ENCODE data around the gene NUP88.
A peak's percentile ranks its signal among the peaks of the same experiment; 100 is the strongest.
"Not testable (repeated sequence)": the region's sequence is repeated elsewhere in the genome, so short reads cannot be mapped to it uniquely, and the experiment has no call there.

Gene NUP88
- total RNA-seq: 92.2 to 118 reads per million in 2 donors

DNA sequence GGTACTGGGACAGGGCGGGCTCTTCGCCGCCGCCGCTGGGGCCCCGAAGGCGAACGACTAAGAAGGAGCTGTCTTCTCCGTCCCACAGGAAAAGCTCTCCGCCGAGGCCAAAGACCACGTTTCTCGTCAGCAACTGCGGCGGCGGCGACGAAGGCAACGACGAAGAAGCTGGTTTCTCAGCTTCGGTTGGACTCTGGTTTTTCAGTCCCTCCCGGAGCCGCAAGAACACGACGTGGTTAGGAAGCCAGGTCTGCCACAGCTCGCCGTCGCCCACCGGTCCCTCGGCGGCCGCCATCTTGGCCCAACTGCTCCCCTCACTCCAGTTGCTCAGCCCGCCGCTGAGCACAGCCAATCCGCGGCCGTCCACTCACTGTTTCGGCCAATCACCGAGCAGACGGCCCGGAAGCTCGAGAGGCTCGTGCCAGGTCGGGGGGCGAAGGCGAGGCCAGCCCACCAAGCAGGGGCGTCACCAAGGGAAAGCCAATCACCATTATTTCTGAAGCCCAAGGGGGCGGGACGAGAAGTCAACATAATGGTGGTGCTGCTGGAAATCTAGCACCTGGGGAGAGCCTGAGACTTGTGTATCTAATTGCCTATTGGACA lies at the start of gene NUP88:
NUP88 (minus strand) TSS at position 307 of the 603 bp plus-strand sequence; CDS start at position 295, 12 bp downstream.
- DNase-seq: peak; percentile 91

DNA sequence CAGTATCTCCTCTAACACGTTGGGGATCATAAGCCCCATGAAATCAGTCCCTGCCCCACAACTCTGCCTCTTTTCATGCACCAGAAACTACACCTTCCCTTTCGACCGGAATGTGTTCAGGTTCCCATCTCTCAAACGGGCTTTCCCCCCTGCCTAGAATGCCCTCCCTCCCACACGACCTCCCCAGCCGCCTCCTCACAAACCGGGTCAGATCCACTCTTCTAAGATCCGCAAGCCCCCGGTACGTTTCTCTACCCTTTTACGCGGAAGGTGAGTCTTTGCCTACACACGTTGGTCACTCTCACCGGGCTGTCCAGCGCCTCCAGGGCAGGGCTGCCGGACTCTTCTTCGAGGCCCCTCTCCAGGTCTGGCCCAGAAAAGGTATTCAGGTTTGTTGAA lies 48.6 kb upstream of the NUP88 start:
- no peak for DNase-seq

DNA sequence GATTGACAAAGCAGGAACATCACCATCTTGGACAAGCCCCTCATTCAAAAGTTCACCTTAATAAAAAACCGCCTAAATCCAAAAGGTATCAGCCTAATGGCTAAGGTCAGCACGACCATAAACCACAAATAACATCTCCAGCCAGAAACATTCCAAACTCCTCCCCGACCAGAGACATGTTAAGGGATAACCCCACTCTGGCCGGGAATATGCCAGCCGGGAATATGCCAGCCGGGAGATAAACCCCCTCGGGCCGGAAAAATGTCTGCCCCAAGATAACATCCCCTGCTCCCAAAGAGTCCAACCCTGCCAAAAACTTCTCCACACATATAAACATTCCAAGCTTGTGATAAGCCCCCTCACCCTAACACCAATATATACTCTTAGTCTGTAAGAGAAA lies 48.0 kb upstream of the NUP88 start:
- no peak for DNase-seq

DNA sequence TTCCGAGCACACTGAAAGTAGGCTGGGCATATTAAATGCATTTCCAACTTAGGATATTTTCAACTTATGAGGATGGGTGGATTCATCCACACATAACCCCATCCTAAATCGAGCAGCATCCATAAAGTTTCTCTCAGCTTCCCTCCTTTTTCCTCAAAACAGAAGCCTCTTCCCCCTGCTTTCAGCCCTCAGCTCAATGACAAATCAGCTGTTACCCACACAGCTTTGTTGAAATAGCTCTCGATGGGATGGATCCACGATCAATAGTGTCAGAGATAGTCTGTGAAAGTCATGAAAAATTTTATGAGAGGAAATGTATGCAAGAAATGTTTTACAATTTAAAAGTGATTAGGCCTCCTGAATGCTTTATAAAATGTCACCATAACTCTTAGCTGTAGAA lies 46.8 kb upstream of the NUP88 start:
- no peak for DNase-seq

DNA sequence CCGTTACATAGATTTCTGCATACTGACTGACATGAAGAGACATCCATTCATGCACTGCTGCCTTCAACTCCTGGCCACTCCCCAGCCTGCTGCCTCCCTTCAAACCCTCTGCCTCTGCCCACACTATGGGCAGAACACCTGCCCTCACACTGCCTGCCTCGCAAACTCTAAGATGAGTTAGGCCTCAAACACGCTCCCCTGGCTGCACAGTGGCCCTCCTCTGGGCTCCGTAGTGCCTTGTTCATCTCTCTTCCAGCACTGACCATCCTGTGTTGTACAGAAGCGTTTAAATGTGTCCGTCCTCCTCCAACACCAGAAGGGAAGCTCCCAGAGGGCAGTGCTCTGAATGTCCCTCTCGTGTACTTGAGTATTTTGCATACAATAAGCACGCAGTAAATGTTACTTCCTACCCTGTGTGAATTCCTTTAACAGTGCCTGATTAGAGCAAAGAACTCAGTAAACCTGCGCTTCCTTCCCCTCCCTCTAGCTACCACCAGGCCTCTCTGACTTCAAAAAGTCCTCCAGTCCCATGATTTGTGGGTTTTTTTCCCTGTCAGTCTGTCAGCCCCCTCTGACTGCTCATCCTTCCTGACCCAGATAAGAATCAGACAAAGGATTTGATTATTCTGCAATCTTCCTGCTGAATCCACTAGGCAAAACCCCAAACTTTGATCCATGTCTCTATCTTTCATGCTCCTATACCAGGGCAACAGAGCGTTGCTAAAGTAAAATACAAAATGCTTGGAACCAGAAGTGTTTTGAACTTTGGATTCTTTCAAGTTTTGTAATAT lies 45.5 kb upstream of the NUP88 start:
- DNase-seq: no peak

DNA sequence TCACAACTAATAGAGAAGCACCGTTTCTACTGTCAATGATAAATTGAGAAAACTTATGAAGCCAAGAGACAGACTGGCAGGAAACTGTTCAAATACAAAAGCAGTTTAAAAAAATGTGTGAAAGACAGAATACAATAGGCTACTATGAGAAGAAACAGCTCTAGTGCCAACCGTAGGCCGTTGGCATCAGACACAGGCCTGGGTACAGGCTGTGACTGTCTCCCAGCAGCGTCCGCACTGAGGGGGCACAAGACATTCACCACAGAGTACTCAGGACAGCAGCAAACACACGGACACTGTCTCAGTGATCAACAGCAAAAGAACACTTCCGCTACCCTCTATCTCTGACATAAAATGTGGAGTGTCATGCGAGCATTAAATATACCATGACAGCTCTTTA lies 27.3 kb upstream of the NUP88 start:
- DNase-seq: no peak

DNA sequence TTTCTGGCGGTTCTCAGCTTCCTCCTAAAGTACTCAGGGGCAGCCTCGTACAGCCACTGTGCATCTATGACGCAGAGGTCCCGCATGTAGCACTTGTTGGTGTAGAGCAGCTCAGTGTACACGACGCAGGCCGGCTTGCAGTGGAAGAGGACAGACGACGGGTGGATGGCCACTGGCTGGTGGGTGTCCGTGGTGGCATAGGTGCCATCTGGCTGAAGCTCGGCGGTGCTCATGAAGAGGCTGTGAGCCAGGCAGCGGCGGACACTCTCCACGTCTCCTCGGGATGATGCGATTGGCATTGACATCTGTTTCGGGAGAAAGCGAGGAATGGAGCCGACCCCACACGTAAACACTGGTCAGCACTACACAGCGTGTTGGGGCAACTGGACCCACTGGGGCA lies 24.7 kb upstream of the NUP88 start:
- DNase-seq: no peak

DNA sequence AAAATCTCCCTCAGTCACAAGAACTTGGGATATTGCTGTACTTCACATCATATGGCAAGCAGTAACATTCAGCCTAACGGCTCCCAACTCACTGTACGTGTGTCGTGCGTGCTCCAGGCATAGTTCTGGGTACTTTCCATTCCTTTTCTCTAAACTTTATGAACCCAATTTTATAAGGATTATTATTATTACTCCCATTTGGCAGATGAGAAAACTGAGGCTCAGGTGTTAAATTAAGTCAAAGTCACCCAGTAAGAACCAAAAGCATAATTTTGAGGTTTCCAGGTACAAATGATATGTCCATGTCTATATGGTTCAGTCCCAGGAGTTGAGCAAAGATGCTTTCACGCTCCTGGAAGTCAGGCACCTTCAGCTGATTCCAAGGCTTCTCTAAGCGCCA lies 24.3 kb upstream of the NUP88 start:
- DNase-seq: no peak

DNA sequence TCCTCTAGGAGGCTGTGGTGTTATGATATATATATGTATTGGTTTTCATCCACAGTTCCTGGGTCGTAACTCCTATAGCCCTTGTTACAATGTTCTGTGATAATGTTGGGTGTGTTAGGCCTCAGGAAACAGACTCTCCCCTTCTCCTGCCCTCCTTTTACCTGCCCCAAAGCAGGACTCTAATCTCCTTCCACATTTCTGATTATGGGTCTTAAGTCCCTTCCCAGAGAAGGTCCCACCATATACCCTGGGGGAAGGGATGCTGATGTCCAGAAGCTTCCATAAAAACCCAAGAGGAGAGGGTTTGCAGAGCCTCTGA lies 19.9 kb upstream of the NUP88 start:
- DNase-seq: no peak

DNA sequence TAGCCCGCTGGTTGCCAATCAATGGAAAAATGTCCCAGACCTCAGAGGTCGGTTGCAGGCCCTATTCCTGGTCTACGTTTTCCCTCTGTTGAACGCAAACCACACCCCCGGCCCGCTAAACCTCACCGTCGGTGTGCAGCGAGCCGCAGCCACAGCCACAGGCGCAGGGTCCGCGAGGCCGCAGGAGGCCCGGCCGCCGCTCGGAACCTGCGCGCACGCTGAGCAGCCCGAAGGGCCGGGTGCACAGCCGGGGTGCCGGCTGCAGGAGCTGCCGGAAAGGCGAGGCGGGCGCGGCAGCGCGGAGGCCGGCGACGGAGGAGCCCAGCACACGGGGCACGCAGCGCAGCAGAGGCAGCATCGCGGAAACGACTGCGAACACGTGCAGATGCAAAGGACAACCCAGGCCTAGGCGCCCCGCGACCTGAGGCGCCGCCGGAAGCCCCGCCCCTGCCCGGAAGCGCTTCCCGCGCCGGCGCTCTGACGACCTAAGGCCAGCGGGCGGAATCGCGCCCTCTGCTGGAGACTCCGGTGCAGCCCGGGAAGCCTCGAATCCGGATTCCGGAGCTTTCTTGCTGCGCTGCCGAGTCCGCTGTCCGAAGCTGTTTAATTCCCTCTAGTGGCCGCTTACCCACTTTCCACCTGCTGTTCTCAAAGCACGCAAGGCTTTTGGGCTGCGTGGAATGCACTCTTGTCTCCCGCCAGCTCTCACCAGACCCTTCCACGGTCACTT lies 19.4 kb upstream of the NUP88 start, which contains the start of gene C1QBP:
C1QBP (minus strand) TSS at position 440 of the 730 bp plus-strand sequence; CDS start at position 358, 82 bp downstream.
- DNase-seq: peak; percentile 92

DNA sequence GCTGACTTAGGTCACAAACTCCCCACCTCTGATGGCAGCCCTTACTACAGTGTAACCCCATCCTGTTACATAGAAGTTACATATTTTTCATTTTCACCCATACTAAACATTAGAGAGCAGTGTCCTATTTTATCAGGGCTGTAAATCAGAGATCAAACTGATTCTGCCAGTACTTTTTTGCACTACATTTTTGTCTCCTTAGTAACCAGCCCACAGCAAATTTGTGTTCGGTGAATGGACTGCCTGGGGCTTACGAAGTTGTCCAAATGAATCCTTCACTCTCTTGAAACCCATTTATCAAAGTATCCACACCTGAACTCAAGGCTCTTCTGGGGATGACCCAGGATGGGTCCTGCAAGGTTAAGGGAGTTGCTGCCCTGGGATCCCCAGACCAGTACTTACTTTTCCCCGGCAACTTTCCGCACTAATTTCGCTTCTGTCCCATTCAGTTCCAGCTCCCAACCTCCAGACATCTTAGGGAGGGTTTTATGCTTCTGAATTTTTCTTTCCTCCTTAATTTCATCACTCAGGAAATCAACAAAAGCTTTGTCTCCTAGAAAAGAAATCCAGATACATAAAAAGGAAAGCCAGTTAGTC lies 18.4 kb upstream of the NUP88 start:
- no peak for DNase-seq

DNA sequence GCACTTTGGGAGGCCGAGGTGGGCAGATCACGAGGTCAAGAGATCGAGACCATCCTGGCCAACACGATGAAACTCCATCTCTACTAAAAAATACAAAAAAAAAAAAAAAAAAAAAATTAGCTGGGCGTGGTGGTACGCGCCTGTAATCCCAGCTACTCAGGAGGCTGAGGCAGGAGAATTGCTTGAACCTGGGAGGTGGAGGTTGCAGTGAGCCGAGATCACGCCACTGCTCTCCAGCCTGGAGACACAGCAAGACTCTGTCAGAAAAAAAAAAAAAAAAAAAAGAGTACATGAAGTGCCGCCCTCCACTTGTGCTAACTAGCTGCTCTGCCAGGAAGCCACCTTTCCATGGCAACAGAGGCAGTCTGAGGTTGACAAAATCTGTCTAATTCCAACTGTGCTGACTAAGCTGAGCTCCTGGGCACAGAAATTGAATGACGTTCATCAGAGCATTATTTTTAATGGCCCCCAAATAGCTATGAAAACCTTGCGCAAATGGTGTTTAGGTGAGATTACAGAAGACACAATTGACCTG lies 16.4 kb upstream of the NUP88 start:
- DNase-seq: not testable (repeated sequence)

DNA sequence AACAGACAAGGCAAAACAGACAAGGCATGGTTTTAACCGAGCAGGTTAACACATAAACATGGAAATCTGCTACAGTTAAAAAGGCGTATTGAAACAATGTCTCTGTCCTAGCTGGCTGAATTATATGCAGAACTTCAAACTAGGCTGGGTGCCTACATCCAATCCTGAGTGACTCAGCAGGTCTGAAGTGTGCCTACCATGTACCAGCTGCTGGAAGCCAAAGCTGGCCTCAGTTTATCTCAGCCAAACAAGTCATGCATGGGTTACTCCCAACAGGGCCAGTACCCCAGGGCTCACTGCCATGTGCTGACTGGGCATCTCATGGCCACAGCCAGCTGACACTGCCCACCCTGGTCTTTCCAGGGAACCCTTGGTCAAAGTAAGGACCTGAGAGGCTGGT lies 15.5 kb upstream of the NUP88 start:
- DNase-seq: no peak

DNA sequence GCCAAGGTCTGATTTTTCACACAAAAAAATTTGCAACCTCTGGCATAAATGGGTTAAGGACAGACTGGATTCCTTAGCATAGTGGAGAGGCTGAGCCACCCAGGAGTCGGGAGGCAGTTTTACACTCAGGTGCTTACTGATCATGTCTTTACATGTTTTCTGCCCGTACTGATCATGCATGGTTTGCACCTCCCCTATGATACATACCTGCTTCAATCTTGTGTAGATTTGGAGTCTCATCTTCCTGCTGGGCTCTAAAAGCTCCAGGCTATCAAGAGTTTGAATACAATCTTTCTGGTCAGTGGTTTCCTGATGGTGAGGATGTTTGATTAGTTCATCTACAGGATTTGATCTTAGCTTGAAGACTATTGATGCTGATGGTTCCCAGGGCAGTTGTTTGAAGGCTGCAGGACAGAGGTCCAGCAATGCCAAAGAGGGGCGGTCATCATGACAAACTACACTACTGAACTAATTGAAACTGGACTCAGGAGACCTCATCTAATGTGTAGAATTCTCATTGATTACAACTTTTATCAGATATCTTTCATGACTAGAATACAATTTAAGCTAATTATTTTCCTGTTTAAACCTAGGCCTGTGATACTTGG lies 12.6 kb upstream of the NUP88 start:
- no peak for DNase-seq

DNA sequence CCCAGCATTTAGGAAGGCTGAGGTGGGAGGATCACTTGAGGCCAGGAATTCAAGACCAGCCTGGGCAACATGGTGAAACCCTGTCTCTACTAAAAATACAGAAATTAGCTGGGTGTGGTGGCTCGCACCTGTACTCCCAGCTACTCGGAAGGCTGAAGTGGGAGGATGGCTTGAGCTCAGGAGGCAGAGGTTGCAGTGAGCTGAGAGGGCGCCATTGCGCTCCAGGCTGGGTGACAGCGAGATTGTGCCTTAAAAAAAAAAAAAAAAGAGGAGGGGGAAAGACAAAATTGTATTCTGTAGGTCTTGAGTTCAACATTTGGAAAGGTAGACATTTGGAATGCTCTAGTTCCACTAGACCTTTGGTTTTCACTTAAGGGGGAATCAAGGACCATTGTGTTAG lies 11.8 kb upstream of the NUP88 start:
- not testable (repeated sequence) for DNase-seq

DNA sequence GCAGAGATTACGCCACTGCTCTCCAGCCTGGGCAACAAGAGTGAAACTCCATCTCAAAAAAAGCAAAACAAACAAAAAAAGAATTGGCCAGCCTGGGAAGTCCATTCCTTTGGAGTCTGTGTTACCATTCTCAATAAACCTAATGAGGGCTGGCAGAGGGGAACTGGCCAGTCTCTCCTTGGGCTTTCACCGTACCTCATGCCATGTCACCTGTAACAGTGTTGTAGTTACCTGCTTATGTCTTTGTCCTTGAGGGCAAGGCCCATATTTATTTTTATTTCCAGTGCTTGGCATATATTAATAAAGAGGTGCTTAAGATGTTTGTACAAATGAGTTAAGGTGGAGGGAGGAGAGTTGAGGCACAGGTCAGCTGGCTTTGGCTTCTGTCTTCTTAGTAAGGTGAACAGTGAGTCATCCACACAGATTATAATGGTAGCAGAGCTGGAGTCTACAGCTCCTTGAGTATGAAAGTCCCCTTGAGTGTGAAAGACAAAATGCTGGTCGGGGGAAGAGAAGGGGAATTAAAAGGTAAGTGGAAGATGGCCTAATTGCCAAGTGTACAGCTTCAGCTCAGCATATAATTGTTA lies 11.0 kb upstream of the NUP88 start:
- no peak for DNase-seq

DNA sequence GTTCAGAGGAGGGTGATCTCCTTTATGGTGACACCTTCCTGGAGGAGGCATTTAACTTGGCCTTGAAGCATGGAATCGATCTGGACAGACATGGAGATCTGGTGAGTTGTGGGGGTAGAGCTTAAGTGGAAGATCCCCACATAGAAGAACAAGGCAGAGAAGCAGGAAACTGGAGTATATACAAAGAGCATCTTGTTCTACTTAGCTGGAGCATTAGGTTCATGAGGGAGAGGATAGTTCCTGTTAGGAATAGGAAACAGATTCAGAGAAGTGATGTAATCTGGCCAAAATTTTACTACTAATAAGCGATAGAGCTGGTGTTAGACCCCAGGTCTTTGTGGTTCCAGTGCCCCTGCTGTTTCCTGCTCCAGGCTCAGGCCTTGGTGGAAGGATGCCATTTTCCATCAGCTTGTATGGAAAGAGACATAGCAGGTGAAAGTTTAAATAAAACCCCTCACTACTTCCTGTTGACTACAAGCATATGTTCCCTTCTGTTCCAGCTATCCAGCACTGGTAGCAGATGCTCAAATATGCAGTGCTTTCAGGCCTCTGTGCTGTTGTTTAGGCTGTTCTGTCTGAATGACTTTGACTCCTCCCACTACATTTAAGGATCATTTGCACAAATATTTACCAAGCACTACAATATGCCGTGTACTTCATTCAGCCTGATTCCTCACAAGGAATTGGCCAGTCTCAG lies 9.9 kb upstream of the NUP88 start:
- no peak for DNase-seq

DNA sequence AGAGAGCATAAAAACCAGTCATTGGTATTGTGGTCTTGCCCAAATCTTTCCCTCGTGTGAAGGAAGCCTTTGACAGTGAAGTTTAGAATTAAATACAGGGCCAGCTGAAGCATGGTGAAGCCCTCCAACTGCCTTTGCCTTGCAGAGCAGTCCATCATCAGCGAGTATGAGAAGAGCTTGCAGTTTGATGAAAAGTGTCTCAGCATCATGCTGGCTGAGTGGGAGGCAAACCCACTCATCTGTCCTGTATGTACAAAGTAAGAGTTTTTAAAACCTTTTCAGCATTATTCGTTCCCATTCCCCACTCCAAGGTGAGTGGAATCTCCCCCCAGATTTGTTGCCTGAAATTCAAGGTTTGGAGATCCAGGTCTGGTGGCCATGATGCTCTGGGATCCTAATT lies 6.4 kb upstream of the NUP88 start:
- no peak for DNase-seq

DNA sequence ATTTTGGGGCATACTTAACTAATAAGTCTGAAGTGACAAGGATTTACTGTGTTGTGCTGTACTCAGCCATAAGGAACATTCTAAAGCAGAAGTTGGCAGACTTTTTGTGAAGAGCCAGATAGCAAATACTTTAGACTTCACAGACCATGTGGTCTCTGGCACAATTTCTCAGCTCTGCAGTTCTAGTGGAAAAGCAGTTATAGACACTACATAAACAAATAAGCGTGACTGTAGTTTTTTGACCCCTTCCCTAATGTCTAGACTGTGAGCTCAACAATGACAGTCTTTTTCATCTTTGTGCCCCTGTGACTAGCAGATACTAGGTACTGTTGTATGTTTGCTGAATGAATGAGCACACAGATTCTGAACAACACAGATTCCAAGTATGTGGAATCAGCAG lies 5.4 kb upstream of the NUP88 start:
- DNase-seq: no peak

DNA sequence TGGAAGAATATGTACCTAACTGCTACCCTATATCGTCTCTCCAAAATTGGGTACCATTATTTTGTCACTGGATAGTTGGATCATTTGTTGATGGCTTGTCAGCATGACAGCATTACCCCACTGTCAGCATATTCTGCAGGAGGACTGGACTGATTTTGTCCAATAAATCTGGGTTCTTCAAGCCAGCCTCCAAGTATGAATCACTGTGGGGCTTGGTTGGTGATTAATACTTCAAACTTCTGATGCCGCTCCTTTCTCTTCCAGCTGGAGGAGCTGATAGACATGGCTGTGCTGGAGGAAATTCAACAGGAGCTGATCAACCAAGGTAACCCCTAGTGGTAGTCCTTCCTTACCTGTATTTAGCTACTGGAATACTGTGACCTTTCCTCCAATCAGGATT lies 3.0 kb upstream of the NUP88 start:
- no peak for DNase-seq

DNA sequence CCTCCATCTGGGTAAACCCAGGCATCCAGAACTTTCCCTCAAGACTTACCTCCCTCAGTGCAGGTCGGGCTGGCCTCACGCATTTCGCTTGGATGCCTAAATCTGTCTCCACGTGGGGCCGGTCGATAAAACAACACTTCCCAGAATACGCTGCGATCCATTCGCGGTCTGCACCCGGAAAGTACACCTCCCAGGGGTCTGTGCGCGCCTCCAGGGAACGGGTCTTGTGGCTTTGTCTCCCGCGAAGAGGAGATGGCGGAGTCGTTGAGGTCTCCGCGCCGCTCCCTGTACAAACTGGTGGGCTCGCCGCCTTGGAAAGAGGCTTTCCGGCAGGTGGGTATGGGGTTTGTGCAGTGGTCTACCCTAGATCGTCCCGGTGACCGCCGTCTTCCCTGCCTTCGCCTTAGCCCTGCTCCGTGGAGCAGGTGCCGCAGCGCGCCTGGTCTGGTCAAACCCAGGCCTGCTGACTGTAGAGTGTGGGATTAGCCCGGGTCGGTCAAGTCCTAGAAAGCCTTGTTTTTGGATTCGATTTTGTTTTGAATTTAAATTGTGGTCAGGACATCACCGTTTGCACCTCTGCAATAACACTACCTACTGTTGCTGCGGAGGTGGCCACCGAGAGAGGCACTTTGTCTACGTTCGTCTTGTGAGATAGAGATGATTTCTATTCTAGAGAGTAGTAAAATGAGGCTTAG lies 644 bp upstream of the NUP88 start, which contains the start of gene RPAIN:
RPAIN (plus strand) TSS at position 224 of the 695 bp plus-strand sequence; CDS start at position 253, 29 bp downstream.
- DNase-seq: peak; percentile 79

All from T-helper 9 cell (primary cell).